Gastroesophageal sphincter (tissue), 3 donors: ENCODE measurements around the gene PAX7.

ENCODE experiments used
- POLR2A ChIP-seq, 2 donors: fragments of 450-650 bp; IDR thresholded peaks; one replicate each; pipeline ENCODE4 v1.6.1; 2017; ENCODE audit warnings: antibody characterized with exemption in 2 of 2, mild to moderate bottlenecking in 2 of 2, moderate library complexity in 1 of 2
- POLR2AphosphoS5 ChIP-seq: sonication (generic); formaldehyde crosslinking; IDR thresholded peaks from one replicate; pipeline ENCODE4 v1.6.1; 2017; ENCODE audit warnings: antibody characterized with exemption
- TF ChIP-seq, protein P1 (sequence below), 4 experiments: fragments of 200-600 bp in 2 of 4; fragments of 450-650 bp in 2 of 4; sonication (generic) in 1 of 4; IDR thresholded peaks; one replicate each; pipeline ENCODE4 v1.5.1; 2017 to 2019; ENCODE audit warnings: antibody characterized with exemption in 4 of 4, mild to moderate bottlenecking in 2 of 4, moderate library complexity in 2 of 4

DNA sequence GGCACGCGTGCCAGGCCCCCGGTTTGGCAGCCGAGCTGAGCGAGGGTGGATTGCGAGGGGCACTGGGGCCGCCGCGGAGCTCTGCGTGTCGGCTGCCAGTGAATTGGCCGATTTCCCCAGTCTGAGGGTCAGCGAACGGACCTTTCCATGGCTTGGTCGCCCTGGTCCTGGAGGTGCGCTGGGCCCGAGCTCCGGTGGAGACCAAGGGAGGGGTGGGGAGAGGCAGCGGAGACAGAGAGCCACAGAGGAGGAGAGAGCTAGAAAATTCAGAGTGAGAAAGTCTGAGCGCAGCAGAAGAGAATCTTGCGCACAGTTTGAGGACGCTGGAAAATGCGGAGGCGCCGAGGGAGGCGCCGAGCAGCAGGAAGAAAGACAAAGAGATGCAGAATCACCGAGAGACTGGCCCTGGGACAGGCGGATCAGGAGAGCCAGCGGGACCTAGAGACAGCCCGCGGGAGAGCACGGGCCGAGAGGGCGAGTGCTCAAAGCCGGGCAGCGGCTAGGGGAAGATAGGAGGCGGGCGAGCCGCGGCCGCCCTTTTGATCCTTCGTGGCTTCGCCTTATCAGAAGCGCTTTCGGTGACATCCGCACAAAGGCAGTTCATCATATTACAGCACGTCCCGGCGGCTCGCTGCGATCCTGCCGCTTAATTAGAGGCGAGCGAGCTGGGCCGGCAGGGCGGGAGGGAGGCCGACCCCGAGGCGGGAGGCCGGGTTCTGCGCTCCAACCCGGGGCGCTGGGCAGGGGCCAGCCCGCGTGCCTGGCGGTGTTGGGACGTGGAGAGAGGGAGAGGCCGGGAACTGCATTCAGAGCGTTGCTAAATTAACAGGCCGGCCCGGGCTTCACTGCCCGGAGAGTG is 12.7 kb downstream of the PAX7 start:
- TF ChIP-seq POLR2A (IDR thresholded peaks at IDR 0.05) (no peak), POLR2AphosphoS5 (no peak)
- TF ChIP-seq, protein P1, sequence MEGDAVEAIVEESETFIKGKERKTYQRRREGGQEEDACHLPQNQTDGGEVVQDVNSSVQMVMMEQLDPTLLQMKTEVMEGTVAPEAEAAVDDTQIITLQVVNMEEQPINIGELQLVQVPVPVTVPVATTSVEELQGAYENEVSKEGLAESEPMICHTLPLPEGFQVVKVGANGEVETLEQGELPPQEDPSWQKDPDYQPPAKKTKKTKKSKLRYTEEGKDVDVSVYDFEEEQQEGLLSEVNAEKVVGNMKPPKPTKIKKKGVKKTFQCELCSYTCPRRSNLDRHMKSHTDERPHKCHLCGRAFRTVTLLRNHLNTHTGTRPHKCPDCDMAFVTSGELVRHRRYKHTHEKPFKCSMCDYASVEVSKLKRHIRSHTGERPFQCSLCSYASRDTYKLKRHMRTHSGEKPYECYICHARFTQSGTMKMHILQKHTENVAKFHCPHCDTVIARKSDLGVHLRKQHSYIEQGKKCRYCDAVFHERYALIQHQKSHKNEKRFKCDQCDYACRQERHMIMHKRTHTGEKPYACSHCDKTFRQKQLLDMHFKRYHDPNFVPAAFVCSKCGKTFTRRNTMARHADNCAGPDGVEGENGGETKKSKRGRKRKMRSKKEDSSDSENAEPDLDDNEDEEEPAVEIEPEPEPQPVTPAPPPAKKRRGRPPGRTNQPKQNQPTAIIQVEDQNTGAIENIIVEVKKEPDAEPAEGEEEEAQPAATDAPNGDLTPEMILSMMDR (IDR thresholded peaks at IDR 0.05): no peak
